HPDE6-E6E7 (cell line): ENCODE data around the gene SLC35B2.

Source experiments
- DNase-seq: peaks from one replicate; pipeline ENCODE4 v3.0.0; 2011; ENCODE audit warnings: missing footprints; ENCODE audit errors: extremely low spot score

The SLC35B2 gene, protein sequence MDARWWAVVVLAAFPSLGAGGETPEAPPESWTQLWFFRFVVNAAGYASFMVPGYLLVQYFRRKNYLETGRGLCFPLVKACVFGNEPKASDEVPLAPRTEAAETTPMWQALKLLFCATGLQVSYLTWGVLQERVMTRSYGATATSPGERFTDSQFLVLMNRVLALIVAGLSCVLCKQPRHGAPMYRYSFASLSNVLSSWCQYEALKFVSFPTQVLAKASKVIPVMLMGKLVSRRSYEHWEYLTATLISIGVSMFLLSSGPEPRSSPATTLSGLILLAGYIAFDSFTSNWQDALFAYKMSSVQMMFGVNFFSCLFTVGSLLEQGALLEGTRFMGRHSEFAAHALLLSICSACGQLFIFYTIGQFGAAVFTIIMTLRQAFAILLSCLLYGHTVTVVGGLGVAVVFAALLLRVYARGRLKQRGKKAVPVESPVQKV

GRCh38 chr6:44257025-44257752 is at the start of gene SLC35B2:
TSS of gene SLC35B2 (minus strand) at chr6:44257528. CDS start at chr6:44257410, 118 bp downstream.
- no peak for DNase-seq

- no peak for DNase-seq
These were observed 49.4 kb upstream of the SLC35B2 start for GRCh38 chr6:44306710-44307109.

- DNase-seq = no peak
These were observed 47.9 kb upstream of the SLC35B2 start for GRCh38 chr6:44305200-44305725.

DNA sequence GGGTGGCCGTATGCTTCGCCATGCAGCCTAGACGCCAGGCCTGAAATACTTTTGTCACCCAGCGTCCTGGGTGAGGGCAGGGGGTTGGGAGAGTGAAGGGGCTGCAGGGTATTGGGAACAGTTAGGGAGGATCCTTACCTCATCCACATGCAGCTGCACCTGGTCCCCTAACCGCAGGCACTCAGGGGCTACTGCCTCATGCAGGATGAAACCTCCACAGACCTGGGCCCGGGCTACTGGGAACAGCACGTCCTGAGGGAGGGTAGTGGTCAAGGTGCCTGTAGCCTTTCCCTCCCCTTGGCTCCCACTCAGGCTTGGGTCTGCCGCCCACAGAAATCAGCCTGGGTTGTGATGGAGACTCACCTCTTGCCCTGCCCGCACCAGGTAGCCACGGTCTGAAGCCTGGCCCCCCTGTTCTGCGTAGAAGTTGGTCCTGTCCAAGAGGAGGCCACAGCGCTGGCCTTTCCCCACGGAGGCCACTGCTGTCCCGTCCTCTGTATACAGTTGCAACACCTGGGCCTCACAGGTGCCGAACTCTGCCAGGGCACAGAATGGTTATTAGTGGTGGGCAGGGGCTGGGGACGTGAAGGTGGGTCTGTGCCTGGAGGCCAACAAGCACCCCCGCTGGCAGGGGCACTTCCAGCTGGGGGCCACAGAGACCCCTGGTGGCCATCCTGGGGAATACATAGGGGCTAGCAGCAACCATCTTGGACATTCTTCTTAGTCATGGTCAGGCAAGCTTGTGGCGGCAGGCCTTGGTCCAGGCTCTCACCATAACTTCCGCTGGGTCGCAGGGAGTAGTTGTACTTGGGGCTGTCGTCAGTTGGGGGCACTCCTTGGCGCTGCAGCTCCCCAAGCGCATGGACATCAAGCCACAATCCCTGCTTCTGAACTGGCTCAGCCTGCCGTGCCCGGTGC is 47.2 kb upstream of the SLC35B2 start:
- DNase-seq = no peak

DNA sequence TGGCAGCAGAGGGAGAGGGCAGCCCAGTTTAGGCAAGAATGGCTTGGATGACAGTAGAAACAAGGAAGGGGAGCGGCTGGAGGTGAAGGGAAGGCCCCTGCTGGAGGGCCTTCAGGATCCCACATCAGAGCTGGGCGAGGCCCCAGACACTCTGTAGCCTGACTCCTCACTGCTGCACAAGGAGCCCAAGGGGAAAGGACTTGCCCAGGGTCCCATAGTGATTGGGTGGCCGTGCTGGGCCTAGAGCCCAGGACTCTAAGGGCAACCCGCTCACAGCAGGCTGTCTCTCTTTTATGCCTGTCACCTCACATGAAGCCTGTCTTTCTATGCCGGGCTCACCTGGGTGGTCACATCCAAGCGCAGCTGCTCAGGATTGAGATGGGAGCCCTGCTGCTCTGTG is 46.5 kb upstream of the SLC35B2 start:
- DNase-seq = no peak

DNA sequence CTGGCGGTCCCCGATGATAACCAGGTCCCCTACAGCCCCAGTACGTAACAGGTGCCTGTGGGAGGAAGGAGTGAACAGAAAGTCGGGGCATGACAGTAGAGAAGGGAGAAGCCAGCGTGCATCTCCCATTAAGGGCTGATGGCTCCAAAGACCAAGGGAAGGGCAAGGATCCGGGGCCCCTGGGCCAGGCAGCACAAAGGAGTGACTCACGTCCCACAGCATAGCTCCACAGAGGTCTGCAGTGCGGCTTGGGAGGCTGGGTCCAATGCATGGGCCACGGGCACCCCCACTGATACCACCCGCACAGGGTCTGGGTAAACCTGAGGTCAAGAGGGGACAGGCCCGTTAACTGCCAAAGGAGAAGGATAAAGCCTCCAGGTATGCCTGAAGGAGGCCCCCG is 45.5 kb upstream of the SLC35B2 start:
- no peak for DNase-seq

GRCh38 chr6:44301782-44302564 is 44.6 kb upstream of the SLC35B2 start:
- no peak for DNase-seq

- DNase-seq = no peak
These were observed 43.8 kb upstream of the SLC35B2 start for GRCh38 chr6:44301106-44301505.

- DNase-seq = no peak
These were observed 43.0 kb upstream of the SLC35B2 start for GRCh38 chr6:44300292-44300823.

DNA sequence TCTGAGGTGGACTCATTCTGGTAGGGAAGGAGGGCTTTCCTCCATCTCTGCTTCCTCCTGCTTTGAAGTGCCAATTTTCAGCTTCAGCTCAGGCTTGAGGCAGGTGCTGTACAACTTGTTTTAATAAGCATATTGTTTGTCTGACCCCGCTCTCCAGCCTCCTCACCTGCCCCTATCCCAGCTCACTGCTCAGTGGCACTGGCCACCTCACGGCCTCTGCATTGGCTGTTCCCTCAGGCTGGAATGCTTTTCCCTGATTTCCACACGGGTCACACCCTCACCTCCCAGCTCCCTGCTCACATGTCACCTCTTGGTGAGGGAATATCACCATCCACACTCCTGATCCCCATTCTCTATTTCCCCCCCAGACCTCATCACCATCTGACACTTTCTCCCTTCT is 41.5 kb upstream of the SLC35B2 start:
- DNase-seq = no peak

DNA sequence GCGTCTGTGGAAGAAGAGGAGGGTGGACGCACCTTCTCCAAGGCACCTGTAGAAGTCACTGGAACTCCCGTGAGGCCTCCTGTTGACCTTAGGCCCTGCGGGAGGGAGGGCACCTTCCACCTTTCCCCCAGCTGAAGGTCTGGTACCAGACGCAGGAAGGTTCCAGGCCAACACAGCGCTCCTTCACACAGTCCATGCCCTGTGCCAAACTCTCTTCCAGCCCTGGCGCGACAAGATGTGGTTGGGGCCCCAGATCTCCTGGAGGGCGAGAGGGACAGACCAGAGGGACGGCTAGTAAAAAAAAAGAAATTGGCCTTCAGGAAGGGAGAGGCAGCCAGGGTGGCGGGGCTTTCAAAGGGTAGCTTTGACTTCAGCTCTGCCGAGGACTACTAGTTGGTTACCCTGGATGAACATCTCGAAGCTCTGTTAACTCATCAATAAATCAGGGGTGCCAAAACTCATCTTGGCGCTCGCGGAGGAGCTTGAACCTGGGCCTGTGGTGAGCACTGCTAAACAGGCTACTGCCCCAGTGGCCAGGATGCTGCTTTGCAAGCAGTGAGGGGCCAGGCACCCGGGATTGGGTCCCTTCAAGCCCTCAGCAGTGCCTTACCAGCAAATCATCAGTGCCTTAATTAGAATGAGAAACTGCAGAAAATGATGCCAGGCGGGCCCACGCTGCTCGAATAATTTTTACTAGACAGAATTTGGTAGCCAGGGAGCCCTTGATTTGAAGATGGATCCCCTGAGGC is 40.9 kb upstream of the SLC35B2 start:
- DNase-seq = no peak

- peak; percentile 28 for DNase-seq
These were observed 40.0 kb upstream of the SLC35B2 start for GRCh38 chr6:44297063-44298038.

GRCh38 chr6:44294832-44295791 is 37.8 kb upstream of the SLC35B2 start:
- no peak for DNase-seq

- DNase-seq = no peak
These were observed 35.5 kb upstream of the SLC35B2 start for GRCh38 chr6:44292661-44293365.

- DNase-seq = no peak
These were observed 34.5 kb upstream of the SLC35B2 start for GRCh38 chr6:44291841-44292240.

DNA sequence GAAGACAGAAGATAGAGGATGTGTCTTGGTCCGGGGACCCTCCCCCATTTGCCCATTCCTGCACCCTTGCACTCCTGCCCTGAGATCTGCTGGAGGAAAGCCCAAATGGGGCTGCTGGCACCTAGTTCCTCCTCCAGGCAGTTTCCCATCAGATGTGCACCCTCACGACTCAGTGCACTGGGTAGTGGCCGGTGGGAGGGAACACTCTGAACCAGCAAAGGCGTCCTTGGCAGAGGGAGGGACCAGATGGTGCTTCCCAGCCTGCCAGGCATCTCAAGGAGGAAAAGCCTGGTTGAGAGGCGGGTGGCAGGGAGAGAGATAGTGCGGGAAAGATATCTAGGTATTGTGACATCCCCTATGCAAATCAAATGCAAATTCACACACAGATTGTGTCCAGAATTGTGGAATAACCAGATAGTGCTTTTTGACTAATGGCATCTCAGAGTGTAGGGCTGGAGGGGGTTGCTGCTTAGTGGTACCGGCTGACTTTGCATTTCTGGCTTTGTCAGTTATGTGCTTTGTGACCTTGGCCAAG is 32.5 kb upstream of the SLC35B2 start:
- DNase-seq = no peak

DNA sequence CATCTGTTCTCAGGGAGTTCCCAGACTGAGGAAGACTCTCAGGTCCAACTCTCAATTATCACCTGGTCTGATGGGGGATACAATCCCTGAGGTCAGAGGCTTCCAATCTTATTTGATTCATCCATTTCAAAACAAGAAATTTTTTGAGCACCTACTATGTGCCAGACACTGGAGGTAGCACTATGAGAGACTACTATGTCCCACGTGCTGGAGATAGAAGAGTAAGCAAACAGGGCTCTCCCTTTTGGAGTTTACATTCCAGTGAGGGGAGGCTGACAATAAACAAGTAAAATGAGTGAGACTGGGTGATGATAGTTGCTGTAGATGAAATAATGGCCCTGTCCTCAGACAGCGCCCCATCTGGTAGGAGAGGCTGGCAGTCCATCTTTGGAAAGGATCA is 29.4 kb upstream of the SLC35B2 start:
- DNase-seq = no peak
